Body of pancreas (tissue), 4 donors: ENCODE data around the gene SRRT.

Experiments used
- CTCF ChIP-seq, 7 experiments: fragments of 450-650 bp in 4 of 7; fragments of 200-600 bp in 3 of 7; sonication (generic) in 3 of 7; IDR thresholded peaks; one replicate each; pipeline ENCODE4 v1.5.1; 2016 to 2019; ENCODE audit warnings: antibody characterized with exemption in 7 of 7
- POLR2A ChIP-seq, 3 donors: fragments of 450-650 bp; IDR thresholded peaks; one replicate each; pipeline ENCODE4 v1.6.1; 2016; ENCODE audit warnings: antibody characterized with exemption in 3 of 3, mild to moderate bottlenecking in 2 of 3

- no peak for TF ChIP-seq POLR2A (IDR thresholded peaks at IDR 0.05)
- no peak for TF ChIP-seq CTCF (IDR thresholded peaks at IDR 0.05)
Observed at GRCh38 chr7:100866729-100867039, 8.2 kb upstream of the SRRT start.
